ENCODE results near the gene ZNF423. TPM values are rescaled to one million over a fixed set of nuclear protein-coding genes. Genes with fewer than 3 reads are reported as not detected.

ZNF423 gene
- total and polyA plus RNA-seq, 2 donors: 6.4 to 14.0 TPM

DNA sequence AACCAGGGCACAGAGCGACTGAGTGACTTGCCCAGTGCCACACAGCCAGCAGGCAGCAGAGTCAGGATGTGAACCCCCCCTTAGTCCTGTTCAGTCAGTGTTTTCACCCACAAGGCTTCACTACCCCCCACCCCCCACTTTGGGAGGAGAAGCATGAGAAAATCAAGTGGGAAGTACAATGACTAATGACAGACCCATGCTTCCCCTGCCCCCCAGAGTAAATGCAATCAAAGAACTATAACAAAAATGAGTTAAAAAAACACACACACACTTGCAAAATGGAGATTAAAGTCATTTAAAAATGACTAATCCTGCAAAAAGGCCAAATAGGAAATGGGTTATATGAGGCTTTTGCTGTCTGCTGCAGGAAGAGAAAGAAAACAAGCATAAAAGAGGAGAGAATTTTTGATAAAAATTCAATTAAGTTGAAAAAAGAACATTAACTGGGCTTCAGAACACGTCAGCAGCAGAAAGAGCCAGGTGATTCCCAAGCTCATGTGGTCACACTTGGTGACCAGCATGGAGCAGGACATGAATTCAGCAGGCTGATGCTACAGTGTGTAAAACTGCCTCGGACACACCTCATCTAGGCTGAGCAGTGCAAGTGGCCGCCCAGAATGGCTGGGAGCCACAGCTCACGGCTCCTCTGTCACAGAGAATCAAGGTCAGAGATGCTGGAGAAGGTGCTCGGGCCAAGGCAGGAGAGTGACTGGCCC lies 212.3 kb downstream of the ZNF423 start:
- DNase-seq (ENCODE audit: extremely low spot score): no peak
- H3K4me3 ChIP-seq (ENCODE audit: low read depth, low read length): no peak overlapping the region
- H3K4me1 ChIP-seq (ENCODE audit: insufficient read depth): no peaks in the 10 kb centered on the region
- no peak overlapping the region for H3K27ac ChIP-seq (ENCODE audit: low read depth)
- WGBS: 62% methylated on average over 6 of the region's 6 CpGs
- no peaks in the 10 kb centered on the region for H3K36me3 ChIP-seq (ENCODE audit: insufficient read depth)

DNA sequence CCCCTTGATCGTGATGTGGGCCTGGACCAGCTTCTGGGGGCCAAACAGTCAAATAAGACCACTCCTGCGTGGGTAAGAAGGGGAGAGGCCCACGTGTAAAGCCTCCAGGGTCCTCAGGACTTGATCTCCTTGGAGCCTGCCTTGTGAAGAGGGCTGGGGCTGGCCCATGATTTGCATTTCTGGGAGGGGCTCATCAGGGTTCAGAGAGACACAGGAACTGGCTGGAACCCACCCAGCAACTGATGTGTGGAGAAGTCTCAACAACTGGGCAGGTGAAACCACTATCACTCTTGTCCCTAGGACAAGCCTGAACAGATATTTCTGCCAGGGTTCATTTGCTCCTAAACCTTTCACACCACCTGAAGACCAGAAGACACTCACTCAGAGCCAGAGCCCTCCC lies 214.7 kb downstream of the ZNF423 start:
- Histone ChIP-seq H3K27ac (ENCODE audit: low read depth) (no peak overlapping the region), H3K36me3 (ENCODE audit: insufficient read depth) (no peaks in the 10 kb centered on the region), H3K4me1 (ENCODE audit: insufficient read depth) (no peaks in the 10 kb centered on the region), H3K4me3 (ENCODE audit: low read depth, low read length) (no peak overlapping the region)
- DNase-seq (ENCODE audit: extremely low spot score): no peak
- 81% methylated on average over 3 of the region's 3 CpGs for WGBS

DNA sequence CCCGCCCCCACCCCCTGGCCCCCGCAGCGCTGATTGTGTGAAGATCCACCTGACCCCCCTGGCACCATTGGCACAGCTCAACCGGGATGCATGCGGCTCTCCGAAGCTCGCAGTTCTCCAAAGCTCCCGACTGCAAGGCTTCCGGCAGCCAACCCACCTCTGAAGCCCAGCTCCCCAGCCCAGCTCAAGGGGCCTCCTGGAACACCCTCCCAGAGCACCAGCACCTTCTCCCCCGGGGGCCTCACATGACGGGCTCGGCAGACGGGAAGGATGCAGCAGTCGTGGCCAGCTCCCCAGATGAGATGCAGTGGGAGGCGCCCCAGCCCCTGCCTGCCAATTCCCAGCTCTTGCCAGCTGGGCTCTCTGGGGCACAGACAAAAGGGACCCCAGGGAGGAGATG lies 215.3 kb downstream of the ZNF423 start:
- DNase-seq (ENCODE audit: extremely low spot score): no peak

DNA sequence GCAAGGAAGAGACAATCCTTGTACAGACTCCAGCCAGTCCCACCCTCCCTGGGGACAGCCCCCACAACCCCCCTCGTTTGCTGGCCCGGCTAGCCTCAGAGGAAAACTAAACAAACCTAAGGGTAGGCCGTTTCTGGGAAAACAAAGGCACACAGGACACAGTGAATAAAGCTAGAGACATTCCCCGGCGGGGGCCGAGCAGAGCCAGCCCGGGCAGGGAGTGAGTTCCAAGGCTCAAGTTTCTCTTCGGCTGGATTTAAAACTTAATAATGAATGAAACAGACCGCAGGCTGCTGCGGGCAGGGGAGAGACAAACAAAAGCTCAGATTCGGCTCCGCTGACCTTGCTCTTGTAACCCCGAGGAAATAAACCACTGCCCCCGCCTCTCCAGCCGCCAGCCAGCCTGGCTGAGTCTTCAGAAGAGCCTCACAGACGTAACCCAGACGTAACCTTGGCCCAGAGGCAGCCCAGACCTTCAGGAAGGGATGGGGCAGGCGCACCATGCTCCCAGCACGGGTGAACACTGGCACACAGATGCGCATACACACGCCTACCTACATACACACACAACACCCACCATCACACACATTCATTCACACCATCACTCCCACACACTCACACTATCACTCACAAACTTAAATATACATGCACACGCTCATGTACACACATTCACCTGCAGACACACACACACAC lies 216.0 kb downstream of the ZNF423 start:
- no peak for DNase-seq (ENCODE audit: extremely low spot score)
- H3K27ac ChIP-seq (ENCODE audit: low read depth): peak overlapping the region; percentile 45
- H3K4me3 ChIP-seq (ENCODE audit: low read depth, low read length): no peak overlapping the region
- no peaks in the 10 kb centered on the region for H3K4me1 ChIP-seq (ENCODE audit: insufficient read depth)
- WGBS: 23% methylated on average over 22 of the region's 22 CpGs
- H3K36me3 ChIP-seq (ENCODE audit: insufficient read depth): no peaks in the 10 kb centered on the region

More for the DNA sequence above, 215.3 kb downstream of the ZNF423 start:
- no peak overlapping the region for H3K27ac ChIP-seq (ENCODE audit: low read depth)
- no peak overlapping the region for H3K4me3 ChIP-seq (ENCODE audit: low read depth, low read length)
- no peaks in the 10 kb centered on the region for H3K4me1 ChIP-seq (ENCODE audit: insufficient read depth)
- WGBS: 46% methylated on average over 15 of the region's 15 CpGs
- no peaks in the 10 kb centered on the region for H3K36me3 ChIP-seq (ENCODE audit: insufficient read depth)

GRCh38 chr16:49638673-49639610 lies 217.0 kb downstream of the ZNF423 start:
- H3K4me3 ChIP-seq (ENCODE audit: low read depth, low read length): no peak overlapping the region
- H3K4me1 ChIP-seq (ENCODE audit: insufficient read depth): no peaks in the 10 kb centered on the region
- DNase-seq (ENCODE audit: extremely low spot score): no peak
- peak overlapping the region; percentile 45 for H3K27ac ChIP-seq (ENCODE audit: low read depth)
- no peaks in the 10 kb centered on the region for H3K36me3 ChIP-seq (ENCODE audit: insufficient read depth)
- WGBS: 46% methylated on average over 23 of the region's 23 CpGs

- H3K27ac ChIP-seq (ENCODE audit: low read depth): no peak overlapping the region
- no peaks in the 10 kb centered on the region for H3K4me1 ChIP-seq (ENCODE audit: insufficient read depth)
- WGBS: 90% methylated on average over 42 of the region's 42 CpGs
- DNase-seq (ENCODE audit: extremely low spot score): no peak
- no peaks in the 10 kb centered on the region for H3K36me3 ChIP-seq (ENCODE audit: insufficient read depth)
- no peak overlapping the region for H3K4me3 ChIP-seq (ENCODE audit: low read depth, low read length)
Measured at GRCh38 chr16:49637933-49638672, 217.8 kb downstream of the ZNF423 start.

- no peak for DNase-seq (ENCODE audit: extremely low spot score)
- H3K27ac ChIP-seq (ENCODE audit: low read depth): no peak overlapping the region
Measured at GRCh38 chr16:49637511-49637910, 218.4 kb downstream of the ZNF423 start.

DNA sequence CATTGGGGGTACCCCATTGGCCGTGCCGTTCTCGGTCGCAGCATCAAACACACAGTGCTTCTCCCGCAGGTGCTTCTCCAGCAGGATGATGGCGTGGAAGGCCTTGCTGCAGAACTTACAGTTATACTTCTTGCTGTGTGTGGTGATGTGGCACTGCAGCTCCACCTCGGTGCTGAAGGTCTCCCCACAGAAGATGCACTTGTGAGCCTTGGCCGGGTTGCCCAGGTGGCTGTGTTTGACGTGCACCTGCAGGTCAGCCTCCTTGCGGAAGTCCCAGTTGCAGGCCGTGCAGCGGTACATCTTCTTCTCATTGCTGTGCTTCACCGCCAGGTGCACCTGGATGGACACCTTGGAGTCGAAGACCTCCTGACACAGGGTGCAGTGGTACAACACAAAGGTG lies 219.3 kb downstream of the ZNF423 start:
- Histone ChIP-seq H3K4me3 (ENCODE audit: low read depth, low read length) (no peak overlapping the region), H3K4me1 (ENCODE audit: insufficient read depth) (no peaks in the 10 kb centered on the region), H3K36me3 (ENCODE audit: insufficient read depth) (no peaks in the 10 kb centered on the region), H3K27ac (ENCODE audit: low read depth) (no peak overlapping the region)
- DNase-seq (ENCODE audit: extremely low spot score): no peak
- 96% methylated on average over 14 of the region's 14 CpGs for WGBS

More at GRCh38 chr16:49637511-49637910, 218.4 kb downstream of the ZNF423 start:
- no peaks in the 10 kb centered on the region for H3K36me3 ChIP-seq (ENCODE audit: insufficient read depth)
- no peaks in the 10 kb centered on the region for H3K4me1 ChIP-seq (ENCODE audit: insufficient read depth)
- over 99% methylated on average over 16 of the region's 16 CpGs for WGBS
- no peak overlapping the region for H3K4me3 ChIP-seq (ENCODE audit: low read depth, low read length)

DNA sequence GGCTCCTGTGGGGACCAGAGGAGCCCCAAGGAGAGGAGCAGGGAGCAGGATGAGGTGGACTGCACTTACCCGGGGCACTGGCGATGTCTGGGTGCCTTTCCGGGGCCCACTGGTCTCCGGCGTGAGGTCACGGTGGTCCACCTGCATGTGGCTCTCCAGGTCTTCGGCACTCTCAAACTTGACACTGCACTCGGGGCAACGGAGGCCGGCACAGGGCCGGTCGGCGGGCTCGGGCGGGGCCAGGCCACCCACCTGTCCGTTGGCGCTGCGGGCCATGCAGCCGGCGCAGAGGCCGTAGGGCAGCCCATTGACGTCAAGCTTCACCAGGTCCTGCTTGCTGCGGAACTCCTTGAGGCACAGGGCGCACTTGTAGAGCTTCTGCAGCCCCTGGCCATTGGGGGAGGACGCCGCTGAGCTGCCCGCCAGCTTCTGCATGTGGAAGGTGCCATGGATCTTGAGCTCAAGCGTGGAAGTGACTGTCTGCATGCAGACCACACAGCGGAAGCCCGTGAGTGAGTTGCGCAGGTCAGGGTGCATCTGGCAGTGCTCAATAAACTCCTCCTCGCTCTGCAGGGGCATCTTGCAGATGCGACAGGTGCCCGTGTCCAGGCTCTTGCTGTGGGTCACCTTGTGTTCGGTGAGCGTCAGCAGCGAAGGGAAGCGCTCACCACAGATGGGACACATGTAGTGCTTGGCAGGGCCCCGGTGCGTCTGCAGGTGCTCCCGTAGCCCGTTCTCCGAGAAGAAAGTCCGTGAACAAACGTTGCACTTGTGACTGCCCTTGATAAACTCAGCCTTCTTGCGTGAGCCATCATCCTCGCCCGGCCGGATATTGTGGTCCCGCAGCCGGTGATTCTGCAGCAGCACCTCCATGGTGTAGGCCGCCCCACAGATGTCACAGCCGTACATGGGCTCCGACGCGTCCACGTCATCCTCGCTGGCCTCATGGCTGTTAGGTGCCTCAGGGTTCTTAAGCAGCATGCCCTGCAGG lies 220.0 kb downstream of the ZNF423 start:
- Histone ChIP-seq H3K36me3 (ENCODE audit: insufficient read depth) (no peaks in the 10 kb centered on the region), H3K27ac (ENCODE audit: low read depth) (no peak overlapping the region), H3K4me1 (ENCODE audit: insufficient read depth) (no peaks in the 10 kb centered on the region), H3K4me3 (ENCODE audit: low read depth, low read length) (no peak overlapping the region)
- no peak for DNase-seq (ENCODE audit: extremely low spot score)
- WGBS: 97% methylated on average over 58 of the region's 58 CpGs

DNA sequence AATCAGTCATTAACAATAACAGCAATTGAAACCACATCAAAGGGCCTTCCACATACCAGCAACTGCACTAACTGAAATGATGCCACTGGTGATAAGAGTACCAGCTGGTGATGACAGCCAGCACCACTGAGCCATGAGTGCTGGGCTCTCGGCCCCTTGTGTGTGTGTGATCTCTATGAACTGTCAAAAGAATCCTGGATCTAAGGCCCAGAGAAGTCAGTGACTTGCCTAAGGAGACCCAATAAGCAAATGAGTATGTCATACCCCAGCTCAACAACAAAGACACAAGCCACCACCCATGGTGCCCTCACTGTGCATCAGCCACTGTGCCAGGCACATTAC lies 220.9 kb downstream of the ZNF423 start:
- WGBS: 92% methylated on average over 1 of the region's 1 CpG
- no peak overlapping the region for H3K4me3 ChIP-seq (ENCODE audit: low read depth, low read length)
- no peak for DNase-seq (ENCODE audit: extremely low spot score)
- no peaks in the 10 kb centered on the region for H3K36me3 ChIP-seq (ENCODE audit: insufficient read depth)
- no peak overlapping the region for H3K27ac ChIP-seq (ENCODE audit: low read depth)
- H3K4me1 ChIP-seq (ENCODE audit: insufficient read depth): no peaks in the 10 kb centered on the region

DNA sequence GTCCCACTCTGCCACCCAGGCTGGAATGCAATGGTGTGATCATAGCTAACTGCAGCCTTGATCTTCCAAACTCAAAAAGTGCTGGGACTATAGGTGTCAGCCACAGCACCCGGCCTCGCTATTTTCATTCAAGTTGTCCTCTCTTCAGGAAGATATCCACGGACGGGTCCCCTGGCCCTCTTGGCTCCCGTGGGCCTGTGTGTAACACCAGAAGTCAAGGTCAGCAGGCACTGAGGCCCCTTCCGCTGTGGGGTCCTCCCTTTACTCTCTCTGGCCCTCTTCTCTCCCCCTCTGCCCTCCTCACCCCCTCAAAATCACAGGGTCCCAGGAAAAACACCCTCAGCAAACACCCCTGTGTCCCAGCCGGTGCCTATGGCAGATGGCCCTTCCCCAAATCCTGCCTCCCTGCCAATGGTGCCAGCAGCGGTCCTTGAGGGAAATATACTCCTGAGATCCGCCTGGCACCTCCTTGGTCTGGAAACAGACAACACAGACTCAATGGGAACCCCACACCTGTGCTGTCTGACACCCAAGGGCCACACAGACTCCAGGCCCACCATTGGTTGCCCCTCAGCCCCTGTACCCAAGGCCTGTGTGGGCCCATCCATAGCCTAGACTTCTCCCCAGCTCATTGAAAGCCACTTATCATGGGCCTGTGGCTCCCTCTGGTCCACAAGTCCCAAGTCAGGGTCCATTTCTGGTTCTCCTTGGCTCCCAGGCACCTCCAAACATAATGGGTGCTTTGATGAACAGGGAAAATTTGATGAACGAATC lies 221.5 kb downstream of the ZNF423 start:
- no peaks in the 10 kb centered on the region for H3K4me1 ChIP-seq (ENCODE audit: insufficient read depth)
- 96% methylated on average over 10 of the region's 10 CpGs for WGBS
- no peak overlapping the region for H3K4me3 ChIP-seq (ENCODE audit: low read depth, low read length)
- no peak for DNase-seq (ENCODE audit: extremely low spot score)
- no peaks in the 10 kb centered on the region for H3K36me3 ChIP-seq (ENCODE audit: insufficient read depth)
- H3K27ac ChIP-seq (ENCODE audit: low read depth): no peak overlapping the region

GRCh38 chr16:49632795-49633184 lies 223.1 kb downstream of the ZNF423 start:
- H3K27ac ChIP-seq (ENCODE audit: low read depth): no peak overlapping the region
- no peaks in the 10 kb centered on the region for H3K36me3 ChIP-seq (ENCODE audit: insufficient read depth)
- WGBS: 88% methylated on average over 4 of the region's 4 CpGs
- no peak overlapping the region for H3K4me3 ChIP-seq (ENCODE audit: low read depth, low read length)
- DNase-seq (ENCODE audit: extremely low spot score): no peak
- H3K4me1 ChIP-seq (ENCODE audit: insufficient read depth): no peaks in the 10 kb centered on the region

Measured in urinary bladder (tissue), 4 donors.